Stimulated activated CD8-positive, alpha-beta memory T cell treated with anti-CD3 and anti-CD28 coated beads, Interleukin-12 subunit alpha, Interleukin-12 subunit beta, amount 100 ng/mL, for 1 hour (primary cell): ENCODE data around the gene U2AF1L4.

Experiments
- DNase-seq: peaks from one replicate; pipeline ENCODE4 v3.0.0-alpha.2; 2020; ENCODE audit warnings: low read depth

U2AF1L4 gene

DNA sequence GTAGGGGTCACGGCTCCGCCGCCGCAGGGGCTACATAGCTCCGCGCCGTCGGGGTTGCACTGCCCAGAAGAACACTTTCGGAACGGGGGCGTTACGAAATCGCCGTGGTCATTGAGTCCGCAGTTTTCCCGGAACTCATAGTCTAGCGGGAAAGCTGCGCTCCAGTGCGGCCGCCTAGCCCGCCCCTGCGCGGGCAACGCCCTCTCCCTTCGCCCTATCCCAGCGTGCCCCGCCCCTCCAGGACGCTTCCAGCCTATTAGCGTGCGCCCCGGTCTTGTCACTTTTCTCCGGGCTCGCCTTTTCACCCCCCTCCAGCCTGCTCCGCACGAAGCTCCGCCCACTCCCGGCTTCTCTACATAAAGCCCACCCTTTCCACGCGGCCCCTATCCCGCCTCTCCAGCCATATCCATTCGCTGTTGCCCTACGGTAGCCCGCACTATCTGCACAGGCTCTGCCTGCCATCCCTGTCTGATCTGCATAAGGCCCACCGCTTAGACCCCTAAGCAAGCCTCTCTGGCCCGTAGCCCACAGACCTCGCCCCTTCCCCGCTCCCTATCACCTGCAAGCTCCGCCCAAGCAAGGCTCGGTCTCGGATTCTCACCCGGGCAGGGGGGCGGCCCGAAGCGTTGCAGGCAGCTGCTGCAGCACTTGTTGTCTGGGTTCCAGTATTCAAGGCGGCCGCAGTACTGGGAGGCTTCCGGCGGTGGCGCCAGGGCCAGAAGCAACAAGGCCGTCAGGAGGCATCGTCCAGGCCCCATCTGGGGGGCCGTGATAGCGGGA lies 4.6 kb downstream of the U2AF1L4 start:
- DNase-seq = peak; percentile 92

DNA sequence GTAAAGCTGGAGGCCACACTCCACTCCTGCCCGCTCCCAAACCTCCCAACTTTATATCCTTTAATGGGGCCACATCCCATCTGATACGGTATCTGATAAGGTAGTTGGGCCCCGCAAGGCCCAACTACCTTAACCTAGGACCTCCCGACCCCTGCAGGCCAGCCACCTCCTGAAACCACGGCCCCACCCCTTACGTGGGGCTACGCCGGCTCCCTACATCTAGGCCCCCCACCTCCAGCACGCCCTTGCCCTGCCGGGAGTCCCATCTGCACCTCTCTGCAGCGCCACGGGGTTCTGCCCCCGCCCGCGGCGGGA lies 5.2 kb downstream of the U2AF1L4 start:
- DNase-seq = no peak

DNA sequence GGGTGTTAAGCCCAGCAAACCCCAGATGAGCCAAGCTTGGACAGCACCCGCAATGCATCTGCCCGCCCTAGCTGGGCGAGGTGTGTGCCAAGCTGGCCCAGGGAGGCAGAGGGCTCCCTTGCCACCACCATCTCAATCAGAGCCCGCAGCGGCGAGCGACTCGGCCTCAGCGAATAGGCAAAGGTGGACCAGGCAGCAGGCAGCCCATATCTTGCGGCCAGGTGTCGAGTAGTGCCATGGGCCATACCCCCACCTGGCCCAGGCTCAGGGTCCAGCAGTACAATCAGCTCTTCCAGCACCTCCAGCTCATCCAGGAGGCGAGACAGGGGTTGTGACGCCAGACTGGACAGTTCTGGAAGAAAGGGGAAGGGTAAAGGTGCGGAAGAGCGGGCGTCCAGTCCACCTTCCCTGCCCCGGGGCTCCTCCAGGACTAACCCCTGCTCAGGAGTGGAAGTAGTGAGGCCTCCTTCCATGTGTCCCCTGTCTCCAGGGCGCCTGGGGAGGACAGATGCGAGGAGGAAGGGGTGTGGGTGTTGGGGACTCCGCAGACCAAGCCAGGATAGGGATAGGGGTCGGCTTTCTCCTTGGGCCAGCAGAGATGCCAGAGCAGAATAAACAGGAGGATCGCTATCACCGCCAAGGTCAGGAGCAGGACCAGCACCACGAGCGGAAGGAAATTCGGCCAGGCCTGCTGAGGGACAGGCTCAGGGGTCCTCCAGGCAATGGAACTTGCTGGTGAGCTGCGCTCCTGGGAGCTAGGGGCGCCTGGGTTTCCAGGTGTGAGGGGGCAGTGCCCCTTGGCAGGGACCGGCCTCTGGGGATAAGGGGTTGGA lies 5.7 kb downstream of the U2AF1L4 start:
- DNase-seq = no peak

GRCh38 chr19:35738887-35739229 lies 6.4 kb downstream of the U2AF1L4 start:
- DNase-seq = no peak

DNA sequence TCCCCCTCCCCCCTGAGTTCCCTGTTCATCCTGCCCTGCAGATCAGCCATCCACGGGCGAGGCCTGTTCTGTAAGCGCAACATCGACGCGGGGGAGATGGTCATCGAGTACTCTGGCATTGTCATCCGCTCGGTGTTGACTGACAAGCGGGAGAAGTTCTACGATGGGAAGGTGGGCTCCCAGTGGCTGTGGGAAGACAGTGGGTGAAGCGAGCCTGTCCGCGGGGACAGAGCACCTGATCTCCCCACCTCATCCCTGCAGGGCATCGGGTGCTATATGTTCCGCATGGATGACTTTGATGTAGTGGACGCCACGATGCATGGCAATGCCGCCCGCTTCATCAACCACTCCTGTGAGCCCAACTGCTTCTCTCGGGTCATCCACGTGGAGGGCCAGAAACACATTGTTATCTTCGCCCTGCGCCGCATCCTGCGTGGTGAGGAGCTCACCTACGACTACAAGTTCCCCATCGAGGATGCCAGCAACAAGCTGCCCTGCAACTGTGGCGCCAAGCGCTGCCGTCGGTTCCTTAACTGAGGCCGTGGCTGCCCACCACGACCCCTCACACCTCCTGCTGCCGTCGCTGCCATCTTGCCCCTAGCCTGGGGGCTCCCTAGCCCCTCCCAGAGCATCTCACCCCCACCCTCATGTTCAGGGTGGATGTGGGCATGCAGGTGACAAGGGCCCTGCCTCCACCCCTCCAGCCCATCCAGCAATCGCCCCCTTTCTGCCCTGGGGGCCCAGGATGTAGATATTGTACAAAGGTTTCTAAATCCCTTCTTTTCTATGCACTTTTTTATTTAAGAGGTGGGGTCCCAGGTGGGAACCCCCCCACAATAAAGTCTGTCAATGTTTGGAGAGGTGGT lies 7.0 kb downstream of the U2AF1L4 start:
- DNase-seq = no peak

DNA sequence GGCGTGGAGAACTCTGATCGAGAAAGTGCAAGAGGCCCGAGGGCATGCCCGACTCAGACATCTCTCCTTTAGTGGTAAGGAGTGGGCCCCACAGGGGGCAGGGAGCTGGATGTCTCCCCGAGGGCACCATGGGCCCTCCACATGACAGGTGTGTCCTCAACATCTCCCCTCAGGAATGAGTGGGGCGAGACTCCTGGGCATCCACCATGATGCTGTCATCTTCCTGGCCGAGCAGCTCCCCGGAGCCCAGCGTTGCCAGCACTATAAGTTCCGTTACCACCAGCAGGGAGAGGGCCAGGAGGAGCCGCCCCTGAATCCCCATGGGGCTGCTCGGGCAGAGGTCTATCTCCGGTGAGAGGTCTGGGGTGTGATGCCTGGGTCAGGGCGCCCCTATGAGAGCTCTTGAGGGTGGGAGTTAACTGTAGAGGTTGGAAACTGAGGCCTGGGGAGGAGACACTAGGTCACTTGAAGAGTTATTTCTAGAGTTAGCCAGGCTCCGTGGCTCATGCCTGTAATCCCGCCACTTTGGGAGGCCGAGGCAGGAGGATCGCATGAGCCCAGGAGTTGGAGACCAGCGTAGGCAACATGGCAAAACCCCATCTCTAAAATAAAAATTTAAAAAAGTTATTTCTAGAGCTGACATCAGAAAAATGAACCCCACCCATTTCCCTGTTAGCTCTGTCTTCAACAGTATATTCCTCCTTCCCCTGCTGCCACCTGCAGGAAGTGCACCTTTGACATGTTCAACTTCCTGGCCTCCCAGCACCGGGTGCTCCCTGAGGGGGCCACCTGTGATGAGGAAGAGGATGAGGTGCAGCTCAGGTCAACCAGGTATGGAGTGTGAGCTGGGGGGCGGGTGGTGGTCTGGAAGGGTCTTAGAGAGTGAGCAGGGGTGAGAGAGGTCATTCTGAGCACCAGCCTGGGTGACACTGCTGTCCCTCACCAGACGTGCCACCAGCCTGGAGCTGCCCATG lies 8.0 kb downstream of the U2AF1L4 start:
- no peak for DNase-seq

DNA sequence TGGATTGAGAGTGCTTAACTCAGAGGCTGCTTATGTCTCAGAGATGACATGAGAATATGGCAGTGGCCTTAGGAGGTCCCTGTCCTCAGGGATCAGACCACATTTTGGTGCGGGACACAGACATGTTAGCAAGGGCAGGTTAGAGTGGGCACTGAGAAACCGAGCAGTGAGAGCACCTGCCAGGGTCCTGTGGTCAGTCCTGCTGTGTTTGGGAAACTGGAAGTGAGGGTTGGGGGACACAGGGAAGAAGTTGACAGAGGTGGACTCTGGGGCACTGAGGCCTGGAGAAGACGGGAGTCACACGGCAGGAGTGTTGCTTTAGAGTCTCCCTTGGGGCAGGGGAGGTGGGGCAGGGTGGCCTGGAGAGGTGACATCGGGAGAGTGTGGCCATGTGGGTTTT lies 10.3 kb downstream of the U2AF1L4 start:
- DNase-seq = no peak

- DNase-seq = no peak
These were observed 10.9 kb downstream of the U2AF1L4 start for GRCh38 chr19:35734273-35734672.

DNA sequence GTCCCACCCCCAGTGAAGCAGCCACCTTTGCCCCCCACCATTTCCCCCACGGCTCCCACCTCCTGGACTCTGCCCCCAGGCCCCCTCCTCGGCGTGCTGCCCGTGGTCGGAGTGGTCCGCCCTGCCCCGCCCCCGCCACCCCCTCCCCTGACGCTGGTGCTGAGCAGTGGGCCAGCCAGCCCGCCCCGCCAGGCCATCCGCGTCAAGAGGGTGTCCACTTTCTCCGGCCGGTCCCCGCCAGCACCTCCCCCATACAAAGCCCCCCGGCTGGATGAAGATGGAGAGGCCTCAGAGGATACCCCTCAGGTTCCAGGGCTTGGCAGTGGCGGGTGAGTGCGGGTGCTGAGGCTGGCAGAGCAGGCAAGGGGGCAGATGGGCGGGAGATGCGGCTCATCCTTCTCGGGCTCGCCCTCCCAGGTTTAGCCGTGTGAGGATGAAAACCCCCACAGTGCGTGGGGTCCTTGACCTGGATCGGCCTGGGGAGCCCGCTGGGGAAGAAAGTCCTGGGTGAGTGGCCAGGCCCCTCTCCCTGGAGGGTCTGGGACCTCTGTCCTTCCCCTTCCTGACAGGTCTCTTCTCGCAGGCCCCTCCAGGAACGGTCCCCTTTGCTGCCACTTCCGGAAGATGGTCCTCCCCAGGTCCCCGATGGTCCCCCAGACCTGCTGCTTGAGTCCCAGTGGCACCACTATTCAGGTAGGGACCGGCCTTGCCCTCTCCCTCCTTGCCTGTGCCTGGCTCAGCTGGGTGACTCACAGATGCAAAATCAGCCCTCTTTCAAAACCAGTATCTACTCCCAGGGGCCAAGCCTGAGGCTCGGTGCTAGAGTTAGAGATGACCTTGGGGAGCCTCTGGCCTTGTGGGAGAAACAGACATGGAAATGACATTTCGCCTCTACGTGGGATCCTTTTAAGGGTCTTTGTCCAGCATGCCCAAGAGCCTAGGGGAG lies 11.8 kb downstream of the U2AF1L4 start:
- no peak for DNase-seq

DNA sequence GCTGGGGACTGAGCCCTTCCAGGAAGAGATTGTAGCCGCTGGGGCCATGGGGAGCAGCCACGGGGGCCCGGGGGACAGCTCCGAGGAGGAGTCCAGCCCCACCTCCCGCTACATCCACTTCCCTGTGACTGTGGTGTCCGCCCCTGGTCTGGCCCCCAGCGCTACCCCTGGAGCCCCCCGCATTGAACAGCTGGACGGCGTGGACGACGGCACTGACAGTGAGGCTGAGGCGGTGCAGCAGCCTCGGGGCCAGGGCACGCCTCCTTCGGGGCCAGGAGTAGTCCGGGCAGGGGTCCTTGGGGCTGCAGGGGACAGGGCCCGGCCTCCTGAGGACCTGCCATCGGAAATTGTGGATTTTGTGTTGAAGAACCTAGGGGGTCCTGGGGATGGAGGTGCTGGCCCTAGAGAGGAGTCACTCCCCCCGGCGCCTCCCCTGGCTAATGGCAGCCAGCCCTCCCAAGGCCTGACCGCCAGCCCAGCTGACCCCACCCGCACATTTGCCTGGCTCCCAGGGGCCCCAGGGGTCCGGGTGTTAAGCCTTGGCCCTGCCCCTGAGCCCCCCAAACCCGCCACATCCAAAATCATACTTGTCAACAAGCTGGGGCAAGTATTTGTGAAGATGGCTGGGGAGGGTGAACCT lies 12.6 kb downstream of the U2AF1L4 start:
- DNase-seq = no peak

- no peak for DNase-seq
These were observed 13.3 kb downstream of the U2AF1L4 start for GRCh38 chr19:35731779-35732405.

DNA sequence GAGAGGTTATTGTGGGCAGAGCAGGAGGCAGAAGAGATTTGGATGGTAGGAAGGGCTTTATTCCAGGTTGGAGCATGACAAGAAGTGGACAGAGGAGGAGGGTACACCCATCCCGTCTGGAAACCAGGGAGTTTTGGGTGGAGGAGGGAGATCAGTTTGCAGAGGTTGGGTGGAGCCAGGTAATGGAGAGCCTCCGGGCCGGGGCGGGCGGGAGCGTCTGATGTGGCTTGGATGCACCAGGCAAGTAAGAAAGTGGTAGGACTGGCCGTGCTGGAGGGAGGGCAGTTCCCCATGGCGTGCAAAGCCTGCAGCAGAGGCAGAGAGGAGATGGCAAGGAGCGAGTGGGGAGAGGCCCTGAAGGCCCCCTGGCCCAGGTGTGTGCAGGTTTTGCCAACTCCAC lies 13.9 kb downstream of the U2AF1L4 start:
- no peak for DNase-seq

DNA sequence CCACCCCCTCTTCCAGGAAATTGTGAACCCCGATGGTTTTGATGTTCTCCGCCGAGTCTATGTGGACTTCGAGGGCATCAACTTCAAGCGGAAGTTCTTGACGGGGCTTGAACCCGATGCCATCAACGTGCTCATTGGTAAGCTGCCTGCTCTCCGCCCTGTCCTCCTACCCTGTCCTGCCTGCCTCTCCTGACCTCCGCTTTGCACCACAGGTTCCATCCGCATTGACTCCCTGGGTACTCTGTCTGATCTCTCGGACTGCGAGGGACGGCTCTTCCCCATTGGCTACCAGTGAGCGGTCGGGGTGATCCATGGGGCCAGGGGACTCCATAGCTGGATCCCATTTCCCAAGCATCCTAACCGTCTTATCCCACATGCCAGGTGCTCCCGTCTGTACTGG lies 14.9 kb downstream of the U2AF1L4 start:
- DNase-seq = no peak

DNA sequence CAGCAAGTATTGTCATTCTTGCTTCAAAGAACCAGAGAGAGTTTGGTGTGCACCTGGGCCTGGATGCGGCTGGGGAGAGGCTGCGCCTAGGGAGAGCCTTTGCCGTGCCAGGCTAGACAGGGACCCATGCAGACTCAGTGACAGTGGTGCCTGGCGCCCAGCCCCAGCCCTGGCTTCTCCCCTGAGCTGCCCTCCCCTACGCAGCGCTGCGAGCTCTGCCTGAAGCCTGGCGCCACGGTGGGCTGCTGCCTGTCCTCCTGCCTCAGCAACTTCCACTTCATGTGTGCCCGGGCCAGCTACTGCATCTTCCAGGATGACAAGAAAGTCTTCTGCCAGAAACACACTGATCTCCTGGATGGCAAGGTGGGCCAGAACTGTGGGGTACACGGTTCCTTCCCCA lies 15.5 kb downstream of the U2AF1L4 start:
- no peak for DNase-seq

GRCh38 chr19:35729021-35729420 lies 16.2 kb downstream of the U2AF1L4 start:
- DNase-seq = no peak

DNA sequence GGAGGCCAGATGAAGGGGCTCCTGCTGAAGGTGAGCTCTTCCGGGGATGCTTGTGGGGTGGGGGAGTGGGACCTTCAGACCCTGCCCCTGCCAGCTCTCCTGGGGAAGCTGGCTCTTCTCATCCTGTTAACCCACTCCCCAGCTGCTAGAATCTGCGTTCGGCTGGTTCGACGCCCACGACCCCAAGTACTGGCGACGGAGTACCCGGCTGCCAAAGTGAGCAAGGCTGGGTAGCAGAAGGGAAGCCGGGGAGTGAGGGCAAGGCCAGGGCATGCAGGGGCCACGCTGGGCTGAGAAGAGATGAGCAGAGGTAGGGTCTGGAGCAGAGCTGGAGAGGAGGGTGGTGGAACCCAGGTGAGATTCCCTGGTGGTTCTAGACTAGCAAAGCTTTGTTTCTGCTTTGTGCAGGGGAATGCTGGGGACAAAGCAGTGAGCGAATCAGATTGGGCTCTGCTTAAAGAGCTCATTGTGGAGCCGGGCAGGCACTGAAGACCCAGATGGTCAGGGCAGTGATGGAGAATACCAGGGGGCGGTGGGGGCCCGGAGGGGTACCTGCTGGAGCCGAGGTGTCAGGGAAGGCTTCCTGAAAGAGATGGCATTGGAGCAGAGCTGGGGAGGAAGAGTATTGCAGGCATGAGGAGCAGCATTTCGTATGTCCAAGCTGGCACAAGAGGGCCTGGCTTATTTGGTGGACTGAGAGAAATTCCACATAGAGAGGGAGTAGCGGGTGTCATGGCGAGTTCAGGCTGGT lies 17.1 kb downstream of the U2AF1L4 start:
- no peak for DNase-seq

DNA sequence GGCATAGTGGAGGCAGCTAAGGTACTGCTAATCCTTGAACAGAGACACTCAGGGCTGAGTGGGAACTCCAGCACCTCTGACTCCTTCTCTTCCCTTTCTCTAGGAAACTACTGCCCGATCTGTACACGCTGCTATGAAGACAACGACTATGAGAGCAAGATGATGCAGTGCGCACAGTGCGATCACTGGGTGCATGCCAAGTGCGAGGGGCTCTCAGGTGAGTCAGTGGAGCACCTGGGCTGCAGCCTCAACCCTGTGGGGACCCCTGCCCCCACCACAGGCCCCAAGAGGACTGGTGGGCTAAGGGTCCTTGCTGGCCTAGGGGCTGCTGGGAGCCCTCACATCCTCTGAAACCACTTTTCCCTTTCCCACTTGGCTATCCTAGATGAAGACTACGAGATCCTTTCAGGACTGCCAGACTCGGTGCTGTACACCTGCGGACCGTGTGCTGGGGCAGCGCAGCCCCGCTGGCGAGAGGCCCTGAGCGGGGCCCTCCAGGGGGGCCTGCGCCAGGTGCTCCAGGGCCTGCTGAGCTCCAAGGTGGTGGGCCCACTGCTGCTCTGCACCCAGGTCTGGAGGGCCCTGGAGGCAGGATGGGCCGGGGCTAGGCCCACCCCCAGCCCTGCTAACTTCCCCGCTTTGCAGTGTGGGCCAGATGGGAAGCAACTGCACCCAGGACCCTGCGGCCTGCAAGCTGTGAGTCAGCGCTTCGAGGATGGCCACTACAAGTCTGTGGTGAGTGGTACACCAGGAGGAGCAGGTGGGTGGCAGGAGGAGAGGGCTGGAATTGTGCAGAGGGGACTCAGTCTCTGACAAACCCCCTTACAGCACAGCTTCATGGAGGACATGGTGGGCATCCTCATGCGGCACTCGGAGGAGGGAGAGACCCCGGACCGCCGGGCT lies 17.9 kb downstream of the U2AF1L4 start:
- DNase-seq = no peak
